GM08714 (cell line): ENCODE data around the gene CLASP2.
"Not testable (repeated sequence)": the region's sequence is repeated elsewhere in the genome, so short reads cannot be mapped to it uniquely, and the experiment has no call there.

ENCODE experiments used
- H3K4me3 ChIP-seq: fragments of 200-500 bp; sonication (Bioruptor generic); 2 replicates; pipeline ENCODE4 v1.5.1; 2014; ENCODE audit warnings: mild to moderate bottlenecking, low read length, inconsistent platforms
- ZNF274 ChIP-seq: IDR thresholded peaks from 2 replicates; pipeline ENCODE4 v1.6.1; 2012; ENCODE audit warnings: mild to moderate bottlenecking, low read depth, low read length

CLASP2 gene

GRCh38 chr3:33664195-33664594 is 53.9 kb downstream of the CLASP2 start:
- H3K4me3 ChIP-seq = no peak overlapping the region
- TF ChIP-seq ZNF274 = no peak

- H3K4me3 ChIP-seq = no peak overlapping the region
- TF ChIP-seq ZNF274 = no peak
Measured at GRCh38 chr3:33663042-33663441, 55.0 kb downstream of the CLASP2 start.

DNA sequence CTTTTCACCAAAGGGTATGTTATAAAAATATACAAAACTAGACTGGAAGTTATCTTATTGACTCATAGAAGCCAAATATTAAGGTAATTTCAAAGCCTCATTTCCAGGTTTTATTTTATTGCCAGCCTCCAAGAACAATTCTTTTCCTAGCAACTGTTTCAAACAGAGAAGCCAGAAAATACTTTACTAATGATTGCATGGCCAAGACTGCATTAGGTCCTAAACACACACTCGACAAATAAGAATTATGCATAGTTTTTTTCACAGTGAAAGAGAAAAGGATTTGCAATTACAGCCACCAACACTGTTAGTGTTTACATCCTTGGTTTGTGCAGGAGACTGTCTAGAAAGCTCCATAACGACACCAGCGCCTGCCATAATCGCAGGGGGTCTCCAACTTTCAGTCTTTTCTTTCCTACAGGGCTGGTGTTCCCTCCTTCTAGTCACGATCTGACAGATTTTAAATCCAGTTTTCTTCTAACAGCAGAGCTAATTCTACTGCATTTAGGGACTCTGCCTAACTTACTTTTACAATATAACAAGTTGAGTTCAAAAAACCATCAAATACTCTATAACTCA is 58.1 kb downstream of the CLASP2 start:
- no peak for TF ChIP-seq ZNF274
- H3K4me3 ChIP-seq = no peak overlapping the region; the same call in 1 of the 2 replicates

DNA sequence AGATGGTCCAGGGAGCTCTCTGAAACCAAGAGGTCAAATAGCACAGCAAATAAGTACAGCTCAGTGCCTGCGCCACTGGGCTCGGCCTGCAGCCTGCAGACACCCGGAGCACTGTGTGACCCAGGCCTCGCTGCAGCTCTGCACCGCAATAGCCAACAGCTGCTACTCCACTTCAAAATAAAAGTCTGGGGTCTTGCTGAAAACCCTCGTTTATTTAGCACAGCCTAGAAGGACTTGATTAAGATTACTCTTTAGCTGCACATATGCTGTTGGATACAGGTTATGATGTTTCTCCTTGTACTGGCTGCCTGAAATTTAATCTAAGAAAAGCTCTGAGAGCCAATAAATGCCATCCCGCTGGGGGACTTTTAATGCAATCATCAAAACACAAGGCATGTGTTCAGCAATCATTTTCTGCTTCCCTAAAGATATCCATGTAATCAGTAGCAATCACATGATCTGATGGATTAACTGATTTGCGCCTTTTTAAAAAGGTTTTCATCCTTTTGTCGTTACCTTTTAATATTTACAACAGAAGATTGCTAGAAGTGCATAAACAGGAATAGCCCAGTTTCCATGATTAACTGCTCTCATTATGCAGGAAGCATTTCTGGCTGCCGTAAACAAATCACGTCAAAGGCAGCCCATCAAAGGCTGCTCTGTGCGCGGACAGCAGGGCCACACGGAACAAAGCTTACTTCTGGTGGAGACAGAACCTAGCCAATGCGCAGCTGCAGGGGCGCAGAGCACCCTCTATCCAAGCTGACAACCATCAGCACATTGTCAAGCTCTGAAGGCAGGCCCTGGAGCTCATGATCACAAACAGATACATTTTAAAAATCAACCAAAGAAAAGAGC is 58.8 kb downstream of the CLASP2 start:
- peak overlapping the region; percentile 32; the same call in 1 of the 2 replicates for H3K4me3 ChIP-seq

GRCh38 chr3:33658621-33658990 is 59.4 kb downstream of the CLASP2 start:
- H3K4me3 ChIP-seq = peak overlapping the region; percentile 32
- TF ChIP-seq ZNF274 = no peak

More for the DNA sequence above, 58.8 kb downstream of the CLASP2 start:
- TF ChIP-seq ZNF274 = no peak

GRCh38 chr3:33658039-33658438 is 60.0 kb downstream of the CLASP2 start:
- TF ChIP-seq ZNF274 = no peak
- no peak overlapping the region for H3K4me3 ChIP-seq

- no peak for TF ChIP-seq ZNF274
- no peak overlapping the region for H3K4me3 ChIP-seq
Measured at GRCh38 chr3:33652736-33653135, 65.3 kb downstream of the CLASP2 start.

- H3K4me3 ChIP-seq = not testable (repeated sequence)
Measured at GRCh38 chr3:33651101-33651500, 67.0 kb downstream of the CLASP2 start.

DNA sequence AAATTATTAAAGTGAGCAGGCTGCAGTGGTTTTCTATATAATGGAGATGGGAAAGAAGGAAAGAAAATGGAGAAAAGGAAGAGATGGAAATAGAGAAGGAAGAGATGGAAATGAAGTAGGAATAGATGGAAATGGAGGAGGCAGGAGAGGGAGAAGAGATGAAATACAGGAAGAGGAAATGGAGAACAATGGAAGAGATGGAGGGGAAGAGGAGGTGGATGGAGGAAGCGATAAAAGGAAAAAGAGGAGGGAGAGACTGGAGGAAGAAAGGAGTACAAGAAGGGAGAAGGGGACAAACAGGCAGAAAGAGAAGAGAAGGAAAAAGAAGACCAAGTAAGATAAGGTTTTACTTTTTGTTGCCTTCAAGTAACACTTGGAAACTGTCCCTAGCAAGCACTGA is 67.6 kb downstream of the CLASP2 start:
- no peak for TF ChIP-seq ZNF274
- no peak overlapping the region for H3K4me3 ChIP-seq

DNA sequence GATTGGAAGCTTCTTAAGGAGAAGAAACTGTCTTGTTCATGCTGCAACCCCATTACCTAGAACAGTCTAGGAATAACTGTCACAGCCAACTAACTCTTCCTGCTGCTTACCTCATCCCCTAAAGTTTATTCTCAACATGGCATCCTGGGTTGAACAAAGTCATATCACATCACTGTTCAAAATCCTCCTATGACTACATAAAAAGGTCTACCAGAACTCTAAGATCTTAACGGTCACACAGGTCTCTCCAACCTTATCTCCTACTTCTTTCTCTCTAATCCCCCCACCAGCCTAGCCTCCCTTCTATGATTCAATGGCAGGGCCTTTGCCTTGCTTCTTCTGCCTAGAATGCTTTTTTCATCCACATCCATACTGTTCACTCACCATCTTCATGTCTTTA is 69.3 kb downstream of the CLASP2 start:
- H3K4me3 ChIP-seq = no peak overlapping the region
- TF ChIP-seq ZNF274 = no peak

DNA sequence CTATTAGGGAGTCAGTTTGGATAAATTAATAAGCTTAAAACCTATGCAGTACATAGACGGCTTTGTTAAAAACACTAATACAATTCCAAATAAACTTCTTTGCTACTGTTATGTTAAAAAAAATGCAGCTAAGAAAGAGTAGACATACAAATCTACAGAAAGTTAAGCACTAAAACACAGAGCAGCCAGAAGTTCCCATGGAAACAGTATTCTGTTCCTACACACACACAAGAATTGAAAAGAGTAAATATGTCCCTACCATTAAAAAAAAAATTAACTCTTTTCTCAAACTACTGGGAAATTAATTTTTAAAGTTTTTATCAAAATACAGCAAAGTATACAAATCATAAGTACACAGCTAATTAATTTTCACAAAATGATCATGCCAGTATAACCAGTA is 71.6 kb downstream of the CLASP2 start:
- H3K4me3 ChIP-seq = no peak overlapping the region
- no peak for TF ChIP-seq ZNF274

- TF ChIP-seq ZNF274 = no peak
- H3K4me3 ChIP-seq = no peak overlapping the region; the same call in 1 of the 2 replicates
Measured at GRCh38 chr3:33645060-33645647, 72.9 kb downstream of the CLASP2 start.

DNA sequence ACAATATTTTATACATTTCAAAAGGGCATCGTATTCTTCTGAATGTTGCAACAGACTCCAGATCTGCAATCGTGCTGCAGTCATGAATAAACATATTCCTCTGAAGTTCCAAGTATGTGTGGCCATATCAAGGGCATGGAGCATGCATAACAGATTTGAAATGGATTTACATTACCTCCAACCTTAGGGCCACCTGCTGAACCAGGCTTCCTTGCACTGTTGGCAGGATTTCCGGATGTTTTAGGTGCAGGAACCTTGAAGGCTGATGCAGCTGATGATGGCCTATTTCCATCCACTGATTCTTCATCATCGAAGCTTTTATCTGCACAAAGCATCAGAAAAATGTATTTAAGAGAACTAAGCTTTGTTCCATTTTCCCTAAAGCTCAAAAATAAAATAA is 73.5 kb downstream of the CLASP2 start:
- no peak for TF ChIP-seq ZNF274
- H3K4me3 ChIP-seq = no peak overlapping the region

- no peak overlapping the region for H3K4me3 ChIP-seq
- TF ChIP-seq ZNF274 = no peak
Measured at GRCh38 chr3:33642806-33643205, 75.2 kb downstream of the CLASP2 start.

DNA sequence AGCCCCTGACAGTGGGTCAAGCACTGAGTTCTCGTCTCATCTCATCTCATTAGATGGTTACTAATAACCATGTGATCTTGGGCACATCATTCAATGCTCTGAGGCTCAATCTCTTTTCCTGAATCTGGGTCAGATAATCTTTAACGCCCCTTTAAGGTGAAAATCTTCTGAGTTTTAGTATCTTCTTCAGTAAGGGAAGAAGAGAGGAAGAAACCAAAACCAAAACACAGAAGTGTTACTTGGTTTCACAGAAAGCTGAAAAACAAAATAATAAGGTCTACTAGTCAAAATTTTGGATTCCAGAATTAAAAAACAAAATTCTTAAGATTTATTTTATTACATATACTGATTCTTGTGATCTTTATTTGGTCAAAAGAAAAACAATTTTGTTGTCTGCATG is 78.2 kb downstream of the CLASP2 start:
- TF ChIP-seq ZNF274 = no peak
- no peak overlapping the region for H3K4me3 ChIP-seq
